NCI-H748 treated with DMSO at 0.1 percent for 48 hours (cell line): Measurements from ENCODE around the gene ACTG2.
"Not testable (repeated sequence)": the region's sequence is repeated elsewhere in the genome, so short reads cannot be mapped to it uniquely, and the experiment has no call there.

ENCODE experiments used
- DNase-seq: peaks from one replicate; lab custom pipeline; 2025; lab: John Stamatoyannopoulos, UW

ACTG2 gene

GRCh38 chr2:73893764-73894474, 1.1 kb downstream of the ACTG2 start:
- DNase-seq: no peak

GRCh38 chr2:73894475-73894850, 1.7 kb downstream of the ACTG2 start:
- DNase-seq: no peak

GRCh38 chr2:73894877-73895276, 2.1 kb downstream of the ACTG2 start:
- no peak for DNase-seq

GRCh38 chr2:73895473-73895872, 2.7 kb downstream of the ACTG2 start:
- DNase-seq: no peak

- no peak for DNase-seq
Observed at GRCh38 chr2:73896362-73897239, 3.8 kb downstream of the ACTG2 start.

- DNase-seq: no peak
Observed at GRCh38 chr2:73897240-73897583, 4.4 kb downstream of the ACTG2 start.

GRCh38 chr2:73897934-73898333, 5.1 kb downstream of the ACTG2 start:
- DNase-seq: peak; percentile 0

- no peak for DNase-seq
Observed at GRCh38 chr2:73899801-73900336, 7.1 kb downstream of the ACTG2 start.

- no peak for DNase-seq
Observed at GRCh38 chr2:73901143-73901542, 8.3 kb downstream of the ACTG2 start.

- no peak for DNase-seq
Observed at GRCh38 chr2:73902284-73902683, 9.5 kb downstream of the ACTG2 start.

- no peak for DNase-seq
Observed at GRCh38 chr2:73903313-73903712, 10.5 kb downstream of the ACTG2 start.

- DNase-seq: not testable (repeated sequence)
Observed at GRCh38 chr2:73903949-73904613, 11.3 kb downstream of the ACTG2 start.

GRCh38 chr2:73904952-73905351, 12.1 kb downstream of the ACTG2 start:
- DNase-seq: no peak

GRCh38 chr2:73906847-73907505, 14.2 kb downstream of the ACTG2 start:
- DNase-seq: no peak

- DNase-seq: peak; percentile 78
Observed at GRCh38 chr2:73907840-73908452, 15.1 kb downstream of the ACTG2 start.

GRCh38 chr2:73908689-73909652, 16.2 kb downstream of the ACTG2 start:
- DNase-seq: no peak

- no peak for DNase-seq
Observed at GRCh38 chr2:73910873-73911547, 18.2 kb downstream of the ACTG2 start.

- DNase-seq: no peak
Observed at GRCh38 chr2:73911548-73912208, 18.9 kb downstream of the ACTG2 start.

- no peak for DNase-seq
Observed at GRCh38 chr2:73913414-73914054, 20.7 kb downstream of the ACTG2 start.
